Activated CD4-positive, alpha-beta T cell treated with anti-CD3 and anti-CD28 coated beads for 4 hours (primary cell): ENCODE data around the gene STAT5B.
"Not testable (repeated sequence)": the region's sequence is repeated elsewhere in the genome, so short reads cannot be mapped to it uniquely, and the experiment has no call there.

ENCODE experiments used
- DNase-seq, 2 donors: peaks; one replicate each; pipeline ENCODE4 v3.0.0-alpha.2; 2020

The STAT5B gene

GRCh38 chr17:42305543-42306384 lies 29.6 kb upstream of the STAT5B start:
- no peak for DNase-seq

- DNase-seq, result not testable (repeated sequence)
Observed at GRCh38 chr17:42305031-42305330, 28.8 kb upstream of the STAT5B start.

- DNase-seq, result no peak
Observed at GRCh38 chr17:42304187-42305030, 28.2 kb upstream of the STAT5B start.

- DNase-seq, result no peak
Observed at GRCh38 chr17:42303694-42304093, 27.5 kb upstream of the STAT5B start.

GRCh38 chr17:42301022-42301421 lies 24.8 kb upstream of the STAT5B start:
- no peak for DNase-seq

GRCh38 chr17:42299913-42300312 lies 23.7 kb upstream of the STAT5B start:
- not testable (repeated sequence) for DNase-seq

- not testable (repeated sequence) for DNase-seq
Observed at GRCh38 chr17:42299361-42299760, 23.2 kb upstream of the STAT5B start.

- not testable (repeated sequence) for DNase-seq
Observed at GRCh38 chr17:42297775-42298174, 21.6 kb upstream of the STAT5B start.

GRCh38 chr17:42296012-42296411 lies 19.8 kb upstream of the STAT5B start:
- no peak for DNase-seq

- DNase-seq, result no peak
Observed at GRCh38 chr17:42294469-42295398, 18.5 kb upstream of the STAT5B start.

GRCh38 chr17:42291129-42291528 lies 14.9 kb upstream of the STAT5B start:
- no peak for DNase-seq

GRCh38 chr17:42290577-42290976 lies 14.4 kb upstream of the STAT5B start:
- no peak for DNase-seq

GRCh38 chr17:42289611-42290181 lies 13.5 kb upstream of the STAT5B start:
- peak; percentile 85 to 87 for DNase-seq

GRCh38 chr17:42288803-42289610 lies 12.8 kb upstream of the STAT5B start:
- DNase-seq, result peak; percentile 66 to 70

- DNase-seq, result peak; percentile 70
Observed at GRCh38 chr17:42287977-42288802, 12.0 kb upstream of the STAT5B start, which contains the start of gene STAT5A. Gene STAT5A, plus strand, starts transcription at chr17:42288498. Its CDS starts 914 bp downstream, at chr17:42289412.

GRCh38 chr17:42287305-42287976 lies 11.2 kb upstream of the STAT5B start:
- DNase-seq, result peak; percentile 47 to 59

GRCh38 chr17:42286411-42287221 lies 10.4 kb upstream of the STAT5B start:
- no peak for DNase-seq

GRCh38 chr17:42285346-42286050 lies 9.3 kb upstream of the STAT5B start:
- DNase-seq, result no peak
